GM21529 (cell line): ENCODE results near the gene ELP4.
"Not testable (repeated sequence)": the region's sequence is repeated elsewhere in the genome, so short reads cannot be mapped to it uniquely, and the experiment has no call there.

Experiments used
- ATAC-seq: cut with Tn5 transposase; IDR thresholded peaks from one replicate; pipeline ENCODE4 v1.9.1; 2021; ENCODE audit not compliant: unreplicated experiment

The ELP4 gene

DNA sequence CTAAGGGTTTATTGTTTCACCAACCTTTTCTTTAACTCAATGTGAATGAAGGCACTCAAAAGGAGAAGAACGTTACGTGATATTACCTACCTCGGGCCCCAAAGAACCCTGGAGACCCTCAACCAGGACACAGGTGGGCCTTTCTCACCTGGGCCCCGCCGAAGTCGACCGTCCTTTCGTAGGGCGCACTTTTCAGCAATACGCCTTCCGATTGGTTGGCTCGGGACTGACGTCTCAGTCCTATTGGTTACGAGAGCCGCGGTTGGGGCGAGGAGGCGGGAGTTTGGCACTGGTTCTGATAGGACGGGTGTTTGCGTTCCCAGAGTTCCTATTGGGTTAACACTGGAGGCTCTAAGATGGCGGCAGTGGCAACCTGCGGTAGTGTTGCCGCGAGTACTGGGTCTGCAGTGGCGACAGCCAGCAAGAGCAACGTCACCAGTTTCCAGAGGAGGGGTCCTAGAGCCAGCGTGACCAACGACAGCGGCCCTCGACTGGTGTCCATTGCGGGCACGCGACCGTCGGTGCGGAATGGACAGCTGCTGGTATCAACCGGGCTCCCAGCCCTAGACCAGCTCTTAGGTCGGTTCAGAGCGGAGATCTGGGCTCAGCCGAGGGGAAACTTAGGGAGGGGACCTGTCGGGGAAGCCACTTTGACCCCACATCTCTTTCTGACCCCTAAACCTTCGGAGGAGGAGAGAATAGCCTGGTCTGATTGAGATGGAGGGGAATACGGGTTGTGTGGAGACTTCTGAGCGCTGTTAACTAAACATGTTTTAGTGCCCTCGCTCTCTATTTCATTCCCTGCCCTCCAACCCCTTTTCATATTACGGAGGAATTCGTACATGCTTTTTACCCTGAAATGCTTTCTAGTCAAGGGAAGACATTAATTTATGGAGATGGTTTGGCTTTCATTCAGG lies at the start of gene ELP4, which contains the start of gene IMMP1L:
Gene ELP4 (plus strand): TSS at position 339 of the 917 bp plus-strand sequence. CDS start 18 bp downstream, at position 357.
Gene IMMP1L (minus strand): TSS at position 194 of the 917 bp plus-strand sequence. CDS start 46,346 bp downstream, outside the sequence.
- peak; percentile 100 for ATAC-seq

- ATAC-seq: no peak
These were observed 45.1 kb upstream of the ELP4 start for GRCh38 chr11:31464436-31464835.

- no peak for ATAC-seq
These were observed 35.5 kb upstream of the ELP4 start for GRCh38 chr11:31474083-31474482.

DNA sequence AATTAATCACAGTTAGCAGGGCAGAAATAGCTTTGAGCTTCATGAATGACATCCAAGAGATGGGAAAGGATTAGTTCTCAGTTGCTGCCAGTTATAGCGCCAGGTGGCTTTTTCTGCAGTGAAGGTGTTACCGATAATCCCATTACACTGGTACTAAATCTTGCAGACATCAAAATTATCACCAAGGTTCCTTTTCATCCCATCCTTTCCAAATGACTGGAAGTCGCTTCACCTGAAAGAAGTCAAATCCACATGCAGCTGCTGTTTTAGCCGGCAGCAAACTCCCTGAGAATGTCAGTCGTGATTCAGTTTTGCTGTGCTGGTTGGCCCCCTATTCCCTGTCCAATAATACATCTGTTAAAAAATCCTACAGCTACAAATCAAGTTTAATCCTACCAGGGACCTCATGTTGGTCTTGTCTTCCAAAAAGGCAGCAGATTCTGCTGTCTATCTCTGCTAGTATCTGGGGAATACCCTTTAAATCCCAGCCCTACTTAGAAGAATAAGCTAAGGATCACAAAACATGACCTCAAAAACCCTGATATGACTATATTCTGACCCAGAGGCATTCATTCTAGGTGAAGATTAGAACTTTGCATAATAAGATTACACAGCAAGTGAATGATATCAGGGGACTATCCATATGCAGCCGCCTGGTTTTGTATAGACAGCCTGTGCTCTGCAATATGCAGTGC lies 31.9 kb upstream of the ELP4 start:
- ATAC-seq: no peak

DNA sequence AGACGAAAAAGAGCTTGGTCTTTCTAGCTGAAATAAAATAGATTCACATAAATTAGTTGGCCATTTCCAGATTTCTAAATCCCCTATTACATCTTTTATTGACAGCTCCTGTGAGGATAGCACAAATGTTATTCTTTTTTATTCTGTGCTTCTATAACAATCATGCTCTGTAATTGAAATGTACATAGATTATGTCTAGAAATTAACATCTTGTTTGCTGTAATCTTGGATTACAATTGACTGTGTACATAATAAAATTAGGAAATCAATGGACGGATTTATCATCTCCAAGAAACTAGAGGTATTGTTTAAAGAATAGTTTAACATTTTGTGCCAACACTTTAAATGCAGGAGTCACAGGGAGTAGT lies 31.4 kb upstream of the ELP4 start:
- no peak for ATAC-seq

GRCh38 chr11:31479066-31479465 lies 30.5 kb upstream of the ELP4 start:
- ATAC-seq: no peak

- ATAC-seq: no peak
These were observed 28.6 kb upstream of the ELP4 start for GRCh38 chr11:31480930-31481329.

GRCh38 chr11:31484497-31484896 lies 25.1 kb upstream of the ELP4 start:
- no peak for ATAC-seq

DNA sequence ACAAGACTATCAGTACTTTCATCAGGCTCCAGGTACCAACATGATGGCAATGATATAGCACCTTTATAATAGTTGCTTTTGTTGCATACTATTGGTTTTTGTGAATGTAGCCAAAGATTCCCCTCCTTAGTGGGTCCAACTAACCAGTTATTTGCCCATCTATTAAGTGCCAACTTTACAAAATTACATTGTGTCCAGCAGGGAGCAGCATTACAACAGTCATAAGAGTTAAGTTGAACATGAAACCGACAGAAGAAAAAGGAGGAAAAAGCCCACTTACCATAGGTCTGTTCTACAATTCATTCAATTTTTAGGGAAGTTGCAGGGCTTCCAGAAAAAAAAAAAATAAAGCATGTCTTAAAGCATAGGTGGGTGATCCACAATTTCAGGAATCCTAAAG lies 21.7 kb upstream of the ELP4 start:
- no peak for ATAC-seq

- ATAC-seq: no peak
These were observed 17.1 kb upstream of the ELP4 start for GRCh38 chr11:31492320-31492913.

GRCh38 chr11:31493235-31493634 lies 16.3 kb upstream of the ELP4 start:
- ATAC-seq: no peak

GRCh38 chr11:31493762-31494161 lies 15.8 kb upstream of the ELP4 start:
- not testable (repeated sequence) for ATAC-seq

- ATAC-seq: no peak
These were observed 9.9 kb upstream of the ELP4 start for GRCh38 chr11:31499576-31500178.

DNA sequence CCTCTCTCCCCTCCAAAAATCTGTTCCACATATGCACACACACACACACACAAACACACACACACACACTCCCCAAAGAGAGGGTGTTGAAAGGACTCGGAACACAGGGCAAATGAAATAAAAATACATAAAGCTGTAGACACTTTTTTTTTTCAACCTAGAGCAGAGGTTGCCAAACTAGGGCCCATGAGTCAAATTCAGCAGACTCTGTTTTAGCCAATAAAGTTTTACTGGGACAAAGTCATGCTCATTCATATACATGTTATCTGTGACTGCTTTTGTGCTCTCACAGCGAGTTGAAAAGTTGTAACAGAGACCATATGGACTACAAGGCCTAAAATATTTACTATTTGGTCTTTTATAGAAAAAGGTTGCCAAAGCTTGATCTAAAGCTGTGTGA lies 9.0 kb upstream of the ELP4 start:
- ATAC-seq: no peak

GRCh38 chr11:31509051-31509428 lies 527 bp upstream of the ELP4 start:
- peak; percentile 8 for ATAC-seq

GRCh38 chr11:31512117-31512516 lies 2.5 kb downstream of the ELP4 start:
- no peak for ATAC-seq

DNA sequence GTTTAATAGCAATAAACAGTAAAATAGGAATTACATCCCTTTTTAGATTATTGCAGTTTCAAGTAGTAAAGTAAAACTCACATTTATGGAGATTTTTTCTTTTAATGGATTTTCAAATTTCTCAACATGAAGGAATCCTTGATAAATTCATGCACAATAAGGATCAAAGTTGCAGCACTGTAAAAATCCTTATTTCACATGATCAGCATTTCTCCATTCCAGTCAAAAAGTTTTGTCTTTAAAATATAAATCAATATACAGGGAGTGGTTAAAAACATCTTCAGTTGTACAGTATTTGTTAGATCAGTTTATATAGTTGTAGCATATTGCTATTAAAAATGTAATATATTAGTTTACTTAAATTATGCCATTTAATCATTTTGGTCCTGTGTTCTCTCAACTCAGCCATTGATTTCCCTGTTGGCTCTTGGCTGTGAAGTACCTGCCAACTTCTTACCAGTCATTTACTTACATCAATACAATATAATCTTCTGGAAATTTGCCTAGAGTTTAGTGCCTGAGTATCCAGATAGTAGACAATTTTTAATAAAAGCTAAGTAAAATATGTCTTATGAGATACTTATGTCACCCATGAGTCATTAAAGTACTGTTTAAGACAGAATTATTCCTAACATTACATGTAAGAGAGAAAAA lies 12.1 kb downstream of the ELP4 start:
- ATAC-seq: no peak

DNA sequence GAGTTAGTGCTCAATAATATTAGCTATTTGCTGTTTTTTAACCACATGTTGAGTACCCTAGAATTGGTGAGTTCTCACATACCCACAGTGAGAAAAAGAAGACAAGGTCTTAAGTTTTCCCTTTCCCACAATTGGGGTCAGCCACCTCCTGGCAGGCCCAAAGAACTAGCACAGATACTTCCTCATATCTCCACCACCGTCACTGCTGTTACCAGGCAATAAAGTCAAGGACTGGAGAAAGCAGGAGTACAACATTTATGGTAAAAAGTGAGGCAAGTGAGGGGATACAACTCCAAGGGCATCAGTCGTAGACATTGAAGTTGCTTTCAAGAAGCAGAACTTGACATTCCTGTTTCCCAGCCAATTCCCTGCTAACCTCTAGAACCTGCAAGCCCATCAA lies 19.6 kb downstream of the ELP4 start:
- ATAC-seq: no peak

DNA sequence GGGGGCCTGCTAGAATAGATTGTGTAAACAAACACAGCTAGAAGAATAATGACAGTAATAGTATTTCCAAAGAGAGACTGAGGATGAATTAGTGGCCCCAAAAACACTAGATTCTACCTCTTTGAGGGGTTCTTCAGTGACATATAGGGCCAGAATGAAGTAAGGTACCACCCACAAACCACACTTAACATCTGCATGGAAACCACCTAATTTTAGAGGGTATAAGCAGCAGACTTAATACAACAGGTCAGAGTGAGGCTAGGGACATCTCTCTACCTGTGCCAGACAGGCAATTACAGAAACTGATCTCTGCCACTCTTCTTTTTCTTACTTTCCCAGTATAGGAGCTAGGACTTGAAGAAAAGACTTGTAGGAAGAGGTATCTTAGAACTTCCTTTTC lies 20.1 kb downstream of the ELP4 start:
- no peak for ATAC-seq

GRCh38 chr11:31531293-31531692 lies 21.7 kb downstream of the ELP4 start:
- ATAC-seq: no peak

DNA sequence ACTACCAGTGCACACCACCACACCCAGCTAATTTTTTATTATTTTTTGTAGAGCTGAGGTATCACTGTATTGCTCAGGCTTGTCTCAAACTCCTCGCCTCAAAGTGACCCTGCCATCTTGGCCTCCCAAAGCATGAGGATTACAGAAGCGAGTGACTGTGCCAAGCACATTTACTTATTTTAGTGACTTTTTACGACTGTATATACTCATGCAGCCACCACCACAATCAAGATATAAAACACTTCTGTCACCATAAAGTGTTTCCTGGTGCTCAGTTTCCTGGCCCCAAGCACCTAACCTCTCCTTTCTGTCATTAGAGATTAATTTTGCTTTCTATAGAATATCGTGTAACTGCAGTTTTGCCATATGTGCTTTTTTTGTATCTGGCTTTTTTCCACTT lies 25.9 kb downstream of the ELP4 start:
- ATAC-seq: no peak
